Fibroblast of peridontal ligament (primary cell): ENCODE measurements around the gene TESPA1.
"Not testable (repeated sequence)": the region's sequence is repeated elsewhere in the genome, so short reads cannot be mapped to it uniquely, and the experiment has no call there.

ENCODE experiments used
- DNase-seq: peaks from one replicate; pipeline ENCODE4 v3.0.0-alpha.2; 2010; ENCODE audit errors: extremely low read depth

Gene TESPA1

GRCh38 chr12:54984658-54985376, at the start of gene TESPA1:
TESPA1 (minus strand) TSS chr12:54984762; CDS start chr12:54974562, 10,200 bp downstream.
- DNase-seq: no peak

GRCh38 chr12:55034218-55034617, 49.7 kb upstream of the TESPA1 start:
- no peak for DNase-seq

- no peak for DNase-seq
Observed at GRCh38 chr12:55025508-55025907, 40.9 kb upstream of the TESPA1 start.

- DNase-seq: no peak
Observed at GRCh38 chr12:55024575-55024974, 40.0 kb upstream of the TESPA1 start.

GRCh38 chr12:55019784-55020183, 35.2 kb upstream of the TESPA1 start, which contains the start of gene NEUROD4:
NEUROD4 (plus strand) TSS chr12:55019974; CDS start chr12:55026440, 6,466 bp downstream.
- DNase-seq: peak; percentile 16

GRCh38 chr12:55017416-55017925, 32.9 kb upstream of the TESPA1 start:
- no peak for DNase-seq

- no peak for DNase-seq
Observed at GRCh38 chr12:55008944-55009585, 24.5 kb upstream of the TESPA1 start.

GRCh38 chr12:55002355-55002754, 17.8 kb upstream of the TESPA1 start:
- no peak for DNase-seq

- DNase-seq: no peak
Observed at GRCh38 chr12:55001198-55001868, 16.8 kb upstream of the TESPA1 start.

GRCh38 chr12:54998958-54999510, 14.5 kb upstream of the TESPA1 start:
- no peak for DNase-seq

- DNase-seq: no peak
Observed at GRCh38 chr12:54997929-54998522, 13.5 kb upstream of the TESPA1 start.

GRCh38 chr12:54996205-54996604, 11.6 kb upstream of the TESPA1 start:
- DNase-seq: no peak

- peak; percentile 65 for DNase-seq
Observed at GRCh38 chr12:54993181-54993835, 8.7 kb upstream of the TESPA1 start.

GRCh38 chr12:54991991-54992375, 7.4 kb upstream of the TESPA1 start:
- no peak for DNase-seq

- no peak for DNase-seq
Observed at GRCh38 chr12:54991161-54991990, 6.8 kb upstream of the TESPA1 start.

- no peak for DNase-seq
Observed at GRCh38 chr12:54989829-54990228, 5.3 kb upstream of the TESPA1 start.

GRCh38 chr12:54988402-54989054, 4.0 kb upstream of the TESPA1 start:
- peak; percentile 2 for DNase-seq

- DNase-seq: no peak
Observed at GRCh38 chr12:54987611-54988231, 3.2 kb upstream of the TESPA1 start.

- DNase-seq: not testable (repeated sequence)
Observed at GRCh38 chr12:54986773-54987172, 2.2 kb upstream of the TESPA1 start.
